Activated CD4-positive, alpha-beta memory T cell treated with anti-CD3 and anti-CD28 coated beads, Interleukin-2, amount 10 ng/mL, durations not matched to agents 7 days and 5 days (primary cell): ENCODE data around the gene RHOA. TPM values are rescaled to one million over a fixed set of nuclear protein-coding genes. Genes with fewer than 3 reads are reported as not detected.

Source experiments
- CTCF ChIA-PET: fragments of 350-600 bp; sonication (Branson Sonifier 250); formaldehyde crosslinking; loops from one replicate; lab custom pipeline; 2021; ENCODE audit warnings: antibody characterized with exemption, inconsistent platforms; lab: Charles Lee
- POLR2A ChIA-PET: fragments of 350-600 bp; sonication (Branson Sonifier 250); formaldehyde crosslinking; loops from one replicate; lab custom pipeline; 2021; ENCODE audit warnings: antibody characterized with exemption; lab: Charles Lee
- DNase-seq: peaks from one replicate; pipeline ENCODE4 v3.0.0-alpha.2; 2020
- H3K27ac Mint-ChIP-seq: one replicate; pipeline ENCODE4 v1.8.0; 2021; ENCODE audit warnings: mild to moderate bottlenecking, mixed read lengths
- H3K27me3 Mint-ChIP-seq: one replicate; pipeline ENCODE4 v1.8.0; 2021; ENCODE audit warnings: mixed read lengths
- H3K36me3 Mint-ChIP-seq: one replicate; pipeline ENCODE4 v1.8.0; 2021; ENCODE audit warnings: low read depth, mixed read lengths
- H3K4me1 Mint-ChIP-seq: one replicate; pipeline ENCODE4 v1.8.0; 2021; ENCODE audit warnings: mixed read lengths
- H3K4me3 Mint-ChIP-seq: one replicate; pipeline ENCODE4 v1.8.0; 2021; ENCODE audit warnings: mild to moderate bottlenecking, mixed read lengths
- H3K9me3 Mint-ChIP-seq: one replicate; pipeline ENCODE4 v1.8.0; 2021; ENCODE audit warnings: mixed read lengths
- total RNA-seq, 2 experiments: library from RNA; stranded (reverse); gene quantifications; one replicate each; pipeline ENCODE4 v1.2.3, GENCODE V29; 2021

The RHOA gene
- total RNA-seq, 2 experiments from 2014 or later, result 504 to 505 TPM

GRCh38 chr3:49424816-49425215, 13.0 kb upstream of the RHOA start:
- no peak overlapping the region for H3K27ac Mint-ChIP-seq
- POLR2A ChIA-PET, result interaction anchor here (1.4 to 2.2 kb wide), 4 partner anchors 9 to 85 kb away, joined by 3 to 16 read pairs (median 6); partner anchors contain the start of gene USP4

DNA sequence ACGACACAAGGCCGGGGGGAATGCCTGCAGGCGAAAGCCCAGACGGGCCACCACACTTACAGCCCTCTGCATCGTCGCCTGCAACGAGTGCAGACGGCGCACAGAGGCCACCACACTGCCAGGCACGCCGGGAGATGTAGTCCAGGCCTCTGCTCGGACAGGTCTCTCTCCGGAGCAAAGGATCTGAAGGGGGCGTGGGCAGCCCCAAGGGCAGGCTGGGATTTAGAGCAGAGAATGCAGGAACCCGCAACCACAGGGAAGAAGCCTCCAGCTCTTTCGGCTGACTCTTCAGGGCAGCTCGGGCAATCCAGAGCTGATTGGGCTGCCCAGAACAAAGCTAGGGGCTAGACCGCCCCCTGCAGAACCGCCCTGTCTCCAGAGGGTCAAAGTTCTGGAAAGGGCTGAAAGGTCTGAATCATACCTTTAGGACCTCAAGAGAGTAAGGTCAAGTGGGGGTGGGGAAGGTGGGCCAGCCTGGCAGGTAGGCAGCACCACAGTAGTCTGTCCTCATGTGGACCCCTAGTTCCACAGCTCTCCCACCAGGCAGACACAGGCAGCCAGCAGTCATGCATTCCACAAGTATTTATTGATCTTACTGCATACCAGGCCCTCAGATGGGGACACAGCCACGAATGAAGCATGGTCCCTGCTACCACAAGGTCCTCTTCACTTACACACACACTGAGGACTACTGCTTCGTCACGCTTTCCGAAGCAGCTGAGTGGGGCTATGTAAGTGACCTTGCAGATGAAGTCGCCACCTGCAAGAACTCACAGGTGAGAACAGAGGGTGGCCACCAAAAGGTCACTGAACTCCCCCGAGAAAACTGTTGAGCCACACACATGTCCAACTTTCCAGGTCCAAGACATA, 10.8 kb upstream of the RHOA start, which contains the start of gene AMT:
Gene AMT (minus strand): TSS at position 95 of the 870 bp plus-strand sequence. CDS start 23 bp downstream, at position 72.
- no peak within 1 kb of the TSS for H3K4me3 Mint-ChIP-seq
- CTCF ChIA-PET, result no interaction called here
- H3K27me3 Mint-ChIP-seq, result no peaks in the 10 kb centered on the region
- H3K27ac Mint-ChIP-seq, result no peak within 1 kb of the TSS
- POLR2A ChIA-PET, result interaction anchor here (1.7 to 3.9 kb wide), 2 partner anchors 11 to 83 kb away, joined by 5 to 32 read pairs; partner anchors contain the start of genes RHOA, TCTA and USP4
- peaks cover 44% of the 10 kb centered on the region for H3K4me1 Mint-ChIP-seq
- no peaks in the 10 kb centered on the region for H3K9me3 Mint-ChIP-seq
- no peak for DNase-seq
- peaks cover 48% of the 10 kb centered on the region for H3K36me3 Mint-ChIP-seq

More at GRCh38 chr3:49424816-49425215, 13.0 kb upstream of the RHOA start:
- H3K27me3 Mint-ChIP-seq, result no peaks in the 10 kb centered on the region
- H3K4me1 Mint-ChIP-seq, result peaks cover 48% of the 10 kb centered on the region
- CTCF ChIA-PET, result interaction anchor here (1.3 kb wide), 2 partner anchors 8 to 9 kb away, joined by 4 read pairs; no protein-coding TSS in a partner anchor
- H3K36me3 Mint-ChIP-seq, result peaks cover 39% of the 10 kb centered on the region
- DNase-seq, result no peak
- no peaks in the 10 kb centered on the region for H3K9me3 Mint-ChIP-seq
- H3K4me3 Mint-ChIP-seq, result no peak overlapping the region

GRCh38 chr3:49421890-49422378, 10.2 kb upstream of the RHOA start:
- Mint-ChIP-seq H3K4me1 (peaks cover 50% of the 10 kb centered on the region), H3K4me3 (no peak overlapping the region)
- POLR2A ChIA-PET, result interaction anchor here (1.0 to 3.9 kb wide), 5 partner anchors 10 to 400 kb away, joined by 3 to 32 read pairs (median 5); partner anchors contain the start of genes NDUFAF3, RHOA, TCTA and USP4

DNA sequence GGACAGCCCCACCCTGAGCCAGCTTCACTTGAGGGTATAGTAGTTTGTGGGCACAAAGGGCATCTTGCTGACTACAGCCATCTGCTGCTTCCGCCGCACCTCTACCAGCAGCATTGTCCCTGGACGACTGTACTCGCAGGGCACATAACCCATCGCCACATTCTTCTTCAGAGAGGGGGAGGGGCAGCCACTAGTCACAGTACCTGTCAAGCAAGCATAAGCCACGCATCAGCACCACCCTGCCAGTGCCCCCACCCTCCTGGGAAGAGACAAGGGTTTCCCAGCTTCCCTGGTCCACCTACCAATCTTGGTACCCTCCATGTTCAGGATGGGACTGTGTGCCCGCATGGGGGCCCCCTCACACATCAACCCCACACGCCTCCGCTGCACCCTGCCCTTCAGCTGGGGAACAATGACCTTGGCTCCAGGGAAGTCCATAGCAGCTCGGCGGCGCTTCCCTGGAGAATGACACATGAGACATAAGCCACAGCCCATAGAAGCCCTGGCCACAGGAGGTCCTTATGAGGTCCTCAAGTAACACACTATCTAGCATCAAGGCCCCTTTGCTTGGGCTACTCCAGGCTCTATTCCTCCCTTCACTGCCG, 5.8 kb upstream of the RHOA start:
- ChIA-PET POLR2A (interaction anchor here (1.3 to 3.6 kb wide), 5 partner anchors 12 to 53 kb away, joined by 4 to 51 read pairs (median 16); partner anchors contain the start of genes DAG1 and NICN1), CTCF (interaction anchor here (0.9 to 3.2 kb wide), 5 partner anchors 8 to 78 kb away, joined by 4 to 28 read pairs (median 7); partner anchors contain the start of genes NICN1 and USP4)
- Mint-ChIP-seq H3K4me3 (no peak overlapping the region), H3K36me3 (peaks cover 62% of the 10 kb centered on the region), H3K4me1 (peaks cover 64% of the 10 kb centered on the region), H3K9me3 (no peaks in the 10 kb centered on the region), H3K27ac (peak overlapping the region; percentile 63), H3K27me3 (no peaks in the 10 kb centered on the region)
- no peak for DNase-seq

More at GRCh38 chr3:49421890-49422378, 10.2 kb upstream of the RHOA start:
- H3K36me3 Mint-ChIP-seq, result peaks cover 55% of the 10 kb centered on the region
- no peak overlapping the region for H3K27ac Mint-ChIP-seq
- H3K27me3 Mint-ChIP-seq, result no peaks in the 10 kb centered on the region
- CTCF ChIA-PET, result interaction anchor here (1.3 kb wide), 1 partner anchor 19 kb away, joined by 3 read pairs; no protein-coding TSS in a partner anchor
- no peak for DNase-seq
- H3K9me3 Mint-ChIP-seq, result no peaks in the 10 kb centered on the region

- H3K4me3 Mint-ChIP-seq, result peak overlapping the region; percentile 68
- peaks cover 65% of the 10 kb centered on the region for H3K4me1 Mint-ChIP-seq
- H3K27me3 Mint-ChIP-seq, result peaks cover 2% of the 10 kb centered on the region
- peak overlapping the region; percentile 99 for H3K27ac Mint-ChIP-seq
- no peak for DNase-seq
- peaks cover 67% of the 10 kb centered on the region for H3K36me3 Mint-ChIP-seq
- ChIA-PET CTCF (interaction anchor here (0.9 to 3.2 kb wide), 9 partner anchors 9 to 394 kb away, joined by 3 to 28 read pairs (median 4); partner anchors contain the start of genes NDUFAF3, NICN1 and USP4), POLR2A (interaction anchor here (0.6 to 3.6 kb wide), 14 partner anchors 9 to 396 kb away, joined by 3 to 51 read pairs (median 8); partner anchors contain the start of genes DAG1, NDUFAF3, NICN1 and USP19)
- no peaks in the 10 kb centered on the region for H3K9me3 Mint-ChIP-seq
These were observed 5.1 kb upstream of the RHOA start for GRCh38 chr3:49416867-49417266.

GRCh38 chr3:49415931-49416601, 4.3 kb upstream of the RHOA start:
- ChIA-PET CTCF (interaction anchor here (0.5 to 3.2 kb wide), 16 partner anchors 8 to 409 kb away, joined by 3 to 46 read pairs (median 4); partner anchors contain the start of genes NDUFAF3, NICN1, USP4 and WDR6), POLR2A (interaction anchor here (0.6 to 3.6 kb wide), 18 partner anchors 8 to 395 kb away, joined by 3 to 51 read pairs (median 6); partner anchors contain the start of genes DAG1, NDUFAF3, NICN1 and QRICH1)
- Mint-ChIP-seq H3K36me3 (peaks cover 67% of the 10 kb centered on the region), H3K27me3 (peaks cover 2% of the 10 kb centered on the region), H3K9me3 (no peaks in the 10 kb centered on the region), H3K4me3 (peak overlapping the region; percentile 68), H3K27ac (peak overlapping the region; percentile 99), H3K4me1 (peaks cover 61% of the 10 kb centered on the region)
- DNase-seq, result peak; percentile 73

- H3K36me3 Mint-ChIP-seq, result peaks cover 70% of the 10 kb centered on the region
- peaks cover 63% of the 10 kb centered on the region for H3K4me1 Mint-ChIP-seq
- no peaks in the 10 kb centered on the region for H3K9me3 Mint-ChIP-seq
- H3K27ac Mint-ChIP-seq, result peak overlapping the region; percentile 99
- ChIA-PET CTCF (interaction anchor here (0.6 to 2.6 kb wide), 4 partner anchors 29 to 408 kb away, joined by 3 to 46 read pairs (median 4); partner anchors contain the start of gene WDR6), POLR2A (interaction anchor here (1.3 to 4.2 kb wide), 8 partner anchors 10 to 394 kb away, joined by 5 to 79 read pairs (median 23); partner anchors contain the start of genes DAG1, NDUFAF3, NICN1 and USP4)
- peaks cover 2% of the 10 kb centered on the region for H3K27me3 Mint-ChIP-seq
- H3K4me3 Mint-ChIP-seq, result no peak overlapping the region
- DNase-seq, result no peak
These were observed 3.0 kb upstream of the RHOA start for GRCh38 chr3:49414753-49415152.

DNA sequence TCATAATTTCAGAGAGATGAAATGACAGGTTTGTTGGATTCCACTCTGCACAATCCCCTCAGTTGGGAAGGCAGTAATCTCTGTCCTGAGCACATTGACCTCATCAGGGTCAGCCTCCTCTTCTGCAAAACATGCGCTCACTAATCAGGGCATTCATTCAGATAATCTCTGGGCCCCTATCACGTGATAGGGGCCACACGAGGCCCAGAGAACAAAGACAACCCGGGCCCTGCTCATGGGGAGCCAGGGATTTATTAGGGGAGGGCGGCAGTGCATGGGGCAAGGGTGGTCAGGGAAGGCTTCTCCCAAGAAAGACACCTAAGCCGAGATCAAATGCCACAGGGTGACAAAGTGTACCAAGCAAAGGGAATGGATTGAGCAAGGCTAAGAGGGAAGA, 1.6 kb upstream of the RHOA start:
- H3K9me3 Mint-ChIP-seq, result no peaks in the 10 kb centered on the region
- ChIA-PET CTCF (interaction anchor here (1.5 to 3.5 kb wide), 3 partner anchors 15 to 73 kb away, joined by 3 to 20 read pairs (median 10); partner anchors contain the start of genes NICN1 and USP4), POLR2A (interaction anchor here (1.4 to 4.2 kb wide), 9 partner anchors 9 to 392 kb away, joined by 3 to 82 read pairs (median 23); partner anchors contain the start of genes AMT, DAG1, GPX1 and IMPDH2)
- DNase-seq, result no peak
- peak overlapping the region; percentile 98 for H3K4me3 Mint-ChIP-seq
- peak overlapping the region; percentile 99 for H3K27ac Mint-ChIP-seq
- H3K27me3 Mint-ChIP-seq, result peaks cover 2% of the 10 kb centered on the region
- peaks cover 67% of the 10 kb centered on the region for H3K4me1 Mint-ChIP-seq
- H3K36me3 Mint-ChIP-seq, result peaks cover 69% of the 10 kb centered on the region

- Mint-ChIP-seq H3K4me1 (peaks cover 68% of the 10 kb centered on the region), H3K4me3 (peak overlapping the region; percentile 98), H3K27me3 (peaks cover 2% of the 10 kb centered on the region), H3K36me3 (peaks cover 66% of the 10 kb centered on the region), H3K9me3 (no peaks in the 10 kb centered on the region), H3K27ac (peak overlapping the region; percentile 99)
- DNase-seq, result no peak
- ChIA-PET CTCF (interaction anchor here (0.6 to 3.5 kb wide), 7 partner anchors 16 to 401 kb away, joined by 3 to 20 read pairs (median 3); partner anchors contain the start of genes NICN1, UBA7 and USP4), POLR2A (interaction anchor here (0.5 to 4.2 kb wide), 17 partner anchors 9 to 391 kb away, joined by 3 to 82 read pairs (median 13); partner anchors contain the start of genes AMT, DAG1, GPX1 and IMPDH2)
These were observed 1.0 kb upstream of the RHOA start for GRCh38 chr3:49412632-49413337.

GRCh38 chr3:49411535-49411967, 225 bp downstream of the RHOA start:
- Mint-ChIP-seq H3K27ac (peak overlapping the region; percentile 99), H3K36me3 (peaks cover 58% of the 10 kb centered on the region), H3K4me1 (peaks cover 66% of the 10 kb centered on the region), H3K9me3 (no peaks in the 10 kb centered on the region), H3K4me3 (peak overlapping the region; percentile 98), H3K27me3 (peaks cover 2% of the 10 kb centered on the region)
- CTCF ChIA-PET, result interaction anchor here (1.0 to 3.5 kb wide), 7 partner anchors 32 to 318 kb away, joined by 3 to 20 read pairs (median 4); partner anchors contain the start of genes QRICH1 and USP4
- POLR2A ChIA-PET, result interaction anchor here (0.7 to 4.2 kb wide), 30 partner anchors 8 to 679 kb away, joined by 3 to 82 read pairs (median 5); partner anchors contain the start of genes AMT, ARIH2, DAG1 and GPX1
- DNase-seq, result peak; percentile 65
